Measurements from ENCODE around the gene PARD3B.
"Not testable (repeated sequence)": the region's sequence is repeated elsewhere in the genome, so short reads cannot be mapped to it uniquely, and the experiment has no call there.

PARD3B gene

DNA sequence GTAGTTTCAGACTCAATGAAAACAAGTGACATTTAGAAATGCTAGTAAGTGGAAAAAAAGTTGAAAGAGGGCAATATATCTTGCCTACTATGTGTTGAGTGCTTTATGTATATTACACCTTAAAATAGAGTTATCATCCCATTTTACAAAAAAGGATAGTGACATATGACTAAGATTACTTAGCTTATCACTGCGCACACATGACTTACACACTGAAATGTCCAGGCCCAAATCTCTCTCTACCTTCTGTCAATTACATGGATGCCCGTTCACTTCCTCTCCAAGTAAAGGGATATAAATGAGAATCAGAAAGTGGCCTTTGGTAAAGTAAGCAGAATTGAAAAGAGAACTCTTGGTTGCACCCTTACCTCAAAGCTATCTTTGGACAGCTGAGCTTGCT is 3.6 kb upstream of the PARD3B start:
- no peak for DNase-seq

DNA sequence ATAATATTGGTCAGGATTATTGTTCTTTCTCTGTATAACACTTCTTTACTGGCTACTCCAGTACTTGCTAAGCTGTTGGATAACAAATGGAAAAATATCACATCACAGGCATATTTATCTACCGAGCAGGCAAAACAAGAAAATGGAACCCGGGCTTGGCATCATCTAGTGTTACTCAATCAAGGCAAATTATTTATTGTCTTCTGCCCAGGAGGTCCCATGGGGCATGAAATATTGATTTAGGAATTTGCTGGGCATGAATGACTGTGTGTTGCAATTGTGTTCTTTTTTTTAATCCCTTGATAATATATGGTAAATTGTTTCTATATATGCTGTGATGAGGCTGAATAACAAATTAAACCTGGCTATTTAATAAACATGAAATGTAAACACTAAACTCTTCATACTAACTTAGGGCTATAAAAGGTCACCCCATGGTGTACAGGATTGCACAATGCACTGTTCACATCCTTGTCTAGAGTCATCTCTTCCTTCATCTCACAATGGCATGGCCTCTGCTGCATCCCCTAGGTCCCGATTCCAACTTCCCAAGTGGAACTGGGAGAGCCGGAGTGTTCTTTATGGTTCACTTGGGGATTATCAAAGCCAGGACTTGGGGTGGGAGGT is 2.2 kb upstream of the PARD3B start:
- DNase-seq = no peak

DNA sequence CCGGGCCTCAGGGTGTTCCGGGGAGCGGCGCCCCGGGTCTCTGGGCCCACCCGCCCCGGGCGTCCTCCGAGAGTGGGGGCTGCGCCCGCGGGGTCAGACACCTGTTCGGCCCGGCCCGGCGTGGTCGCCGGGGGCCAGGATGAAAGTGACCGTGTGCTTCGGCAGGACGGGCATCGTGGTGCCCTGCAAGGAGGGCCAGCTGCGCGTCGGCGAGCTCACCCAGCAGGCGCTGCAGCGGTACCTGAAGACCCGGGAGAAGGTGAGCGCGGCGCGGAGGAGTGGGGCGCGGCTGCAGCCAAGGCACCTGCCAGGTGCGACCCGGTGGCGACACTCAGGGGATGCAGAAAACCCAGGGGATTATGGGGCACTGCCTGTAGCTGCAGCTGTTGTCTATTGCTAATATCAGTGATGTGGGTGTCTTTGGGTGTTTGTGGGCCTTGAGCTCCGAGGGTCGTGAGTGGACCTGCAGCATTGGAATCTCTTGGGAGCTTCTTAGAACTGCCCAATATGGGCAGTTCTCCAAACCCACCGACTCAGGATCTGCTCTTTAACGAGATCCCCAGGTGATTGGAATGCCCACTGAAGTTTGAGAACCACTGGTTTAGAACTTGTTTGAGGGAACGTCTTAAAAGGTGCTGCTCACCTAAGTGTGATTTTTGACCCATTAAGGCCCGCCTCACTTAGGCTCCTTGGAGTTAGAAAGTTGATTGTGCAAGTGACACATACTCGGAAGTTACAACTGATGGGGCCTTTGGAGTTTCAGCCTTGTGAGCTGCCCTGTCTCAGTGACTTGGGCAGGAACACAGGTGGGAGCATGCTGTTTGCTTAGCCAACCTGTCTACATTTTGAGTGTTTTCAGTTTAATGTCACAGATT is 823 bp downstream of the PARD3B start:
- DNase-seq = peak; percentile 55

DNA sequence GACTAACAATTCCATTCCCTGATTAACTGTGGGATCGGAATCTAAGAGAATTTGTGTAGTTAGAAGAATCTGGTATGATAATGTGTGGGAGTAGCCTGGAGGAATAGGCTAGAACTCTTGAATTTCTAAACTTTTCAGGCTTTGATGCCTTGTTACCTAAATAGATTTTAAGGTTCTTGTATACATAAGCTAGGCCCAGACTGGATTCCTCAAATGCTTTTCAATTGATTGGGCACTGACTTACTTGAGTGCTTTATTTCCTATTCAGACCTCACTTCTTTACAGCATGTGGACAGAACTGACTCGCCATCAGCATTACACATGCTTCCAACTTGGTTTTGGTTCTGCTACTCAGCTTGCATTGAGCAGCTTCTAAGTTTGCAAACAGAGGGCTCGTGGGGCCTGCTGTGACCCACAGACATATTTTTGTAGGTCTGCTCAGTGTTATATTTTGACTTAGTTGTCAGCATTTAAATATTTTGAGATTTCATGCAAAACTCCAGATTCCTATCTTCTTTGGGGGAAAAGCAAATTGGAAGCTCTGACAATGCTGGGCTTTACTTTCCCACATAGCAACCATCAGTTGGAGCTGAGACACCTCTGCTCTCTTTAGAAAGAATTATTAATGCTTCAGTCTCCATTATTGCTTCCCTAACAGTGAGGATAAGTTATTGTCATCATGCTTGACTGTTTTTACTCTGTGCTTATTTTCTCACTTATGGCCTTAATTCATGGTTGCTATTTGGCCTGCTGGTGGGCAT is 5.7 kb downstream of the PARD3B start:
- no peak for DNase-seq

DNA sequence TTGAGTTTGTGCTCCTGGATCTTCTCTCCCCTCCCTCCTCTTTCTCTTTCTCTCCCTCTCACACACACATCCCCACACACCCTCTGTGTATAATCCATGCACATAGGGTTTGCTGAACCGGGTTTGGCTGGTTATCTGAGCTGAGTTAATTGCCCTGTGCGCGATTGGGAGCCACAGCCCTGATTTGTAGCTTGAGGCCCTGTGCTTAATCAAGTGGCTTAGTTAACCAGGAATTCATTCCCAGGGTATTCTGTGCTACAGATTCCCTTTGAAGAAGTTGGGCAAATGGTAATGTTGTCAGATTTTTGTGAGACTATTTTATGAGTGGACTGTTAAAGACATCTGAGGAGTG is 6.2 kb downstream of the PARD3B start:
- no peak for DNase-seq

DNA sequence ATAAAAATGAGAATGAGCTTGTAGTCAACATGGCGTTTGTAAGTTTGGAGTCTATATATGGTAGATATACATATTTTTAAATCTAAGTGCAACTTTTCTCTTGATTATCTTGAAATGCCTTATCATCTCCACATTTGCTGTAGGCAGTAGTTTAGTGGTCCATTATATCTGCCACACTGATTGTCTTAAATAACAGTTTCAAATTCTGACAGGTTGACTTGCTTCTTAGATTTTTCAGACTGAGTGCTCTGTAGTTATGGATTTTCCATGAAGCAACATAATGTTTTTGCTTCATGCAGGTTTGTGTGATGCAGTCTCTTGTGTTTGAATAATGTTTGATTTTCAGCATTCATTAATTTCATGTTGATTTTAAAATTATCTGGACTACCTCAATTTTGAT is 12.3 kb downstream of the PARD3B start:
- no peak for DNase-seq

DNA sequence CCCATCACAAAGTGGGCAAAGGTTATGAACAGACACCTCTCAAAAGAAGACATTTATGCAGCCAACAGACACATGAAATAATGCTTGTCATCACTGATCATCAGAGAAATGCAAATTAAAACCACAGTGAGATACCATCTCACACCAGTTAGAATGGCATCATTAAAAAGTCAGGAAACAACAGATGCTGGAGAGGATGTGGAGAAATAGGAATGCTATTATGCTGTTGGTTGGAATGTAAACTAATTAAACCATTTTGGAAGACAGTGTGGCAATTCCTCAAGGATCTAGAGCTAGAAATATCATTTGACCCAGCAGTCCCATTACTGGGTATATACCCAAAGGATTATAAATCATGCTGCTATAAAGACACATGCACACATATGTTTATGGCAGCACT is 14.1 kb downstream of the PARD3B start:
- DNase-seq = not testable (repeated sequence)

DNA sequence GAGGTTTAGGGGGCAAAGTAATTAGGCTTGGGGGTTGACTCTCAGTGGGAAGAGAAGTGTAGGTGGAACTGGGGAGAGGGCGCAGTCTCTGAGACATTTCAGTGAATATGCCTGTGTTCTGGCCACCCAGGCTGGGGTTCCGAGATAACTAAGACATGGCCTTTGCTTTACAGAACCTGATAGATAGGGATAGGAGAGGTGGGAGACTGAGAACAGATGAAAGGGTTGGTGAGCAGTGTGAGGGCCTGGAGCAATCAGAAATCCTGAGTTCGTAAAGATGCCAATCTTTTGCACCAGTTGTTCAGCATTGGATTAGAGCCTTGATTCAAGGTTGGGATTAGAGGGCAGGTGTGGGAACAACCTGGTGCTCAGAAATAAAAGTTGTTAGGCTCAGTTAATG is 15.6 kb downstream of the PARD3B start:
- no peak for DNase-seq

DNA sequence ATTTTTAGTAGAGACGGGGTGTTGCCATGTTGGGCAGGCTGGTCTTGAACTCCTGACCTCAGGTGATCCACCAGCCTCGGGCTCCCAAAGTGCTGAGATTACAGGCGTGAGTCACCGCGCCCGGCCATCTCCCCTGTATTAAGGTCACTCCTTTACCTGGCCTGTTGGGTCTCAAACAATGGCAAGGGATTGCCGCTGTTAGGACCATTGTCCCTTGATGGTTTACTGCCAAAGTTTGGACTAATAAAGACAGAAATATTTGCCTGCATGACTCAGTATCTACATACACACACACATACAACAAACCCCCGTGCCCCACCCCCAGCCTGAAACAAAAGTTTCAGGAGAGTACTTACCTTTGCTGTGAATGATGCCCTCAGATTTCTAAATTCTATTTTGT is 16.5 kb downstream of the PARD3B start:
- no peak for DNase-seq

DNA sequence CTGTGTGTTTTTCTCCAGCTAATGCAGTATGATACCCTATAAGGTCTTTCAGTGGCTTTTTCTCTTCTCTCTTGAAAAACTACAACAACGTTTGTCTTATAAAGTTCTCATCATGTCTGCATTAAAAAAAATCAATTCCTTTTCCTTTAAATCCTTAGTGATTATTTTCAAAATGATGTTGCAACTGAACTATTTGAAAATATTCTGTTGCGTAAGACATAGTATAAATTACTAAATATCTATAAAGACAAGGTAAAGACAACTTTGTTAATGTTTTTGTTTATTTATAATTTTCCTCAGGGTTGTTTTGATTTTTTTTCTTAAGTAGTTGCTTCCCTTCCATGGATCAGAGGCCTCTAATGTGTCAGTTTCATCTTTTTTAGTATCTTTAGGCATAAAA is 21.2 kb downstream of the PARD3B start:
- DNase-seq = no peak

DNA sequence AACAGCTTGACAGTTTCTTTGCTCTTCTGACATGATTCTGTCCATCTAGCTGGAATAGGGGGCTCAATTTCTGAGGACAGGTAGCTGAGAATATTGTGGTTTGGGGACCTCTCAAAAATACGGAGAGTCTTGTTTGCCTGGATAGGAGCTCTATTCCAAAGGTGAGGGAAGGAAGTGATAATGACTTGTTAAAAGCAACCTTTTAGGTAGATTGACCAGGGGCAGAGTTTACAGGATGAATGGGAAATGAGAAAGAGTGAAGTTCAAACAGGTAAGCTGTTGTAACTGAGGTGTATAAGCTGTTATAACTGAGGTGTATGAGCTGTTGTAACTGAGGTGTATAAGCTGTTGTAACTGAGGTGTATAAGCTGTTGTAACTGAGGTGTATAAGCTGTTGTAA is 25.1 kb downstream of the PARD3B start:
- DNase-seq = no peak

DNA sequence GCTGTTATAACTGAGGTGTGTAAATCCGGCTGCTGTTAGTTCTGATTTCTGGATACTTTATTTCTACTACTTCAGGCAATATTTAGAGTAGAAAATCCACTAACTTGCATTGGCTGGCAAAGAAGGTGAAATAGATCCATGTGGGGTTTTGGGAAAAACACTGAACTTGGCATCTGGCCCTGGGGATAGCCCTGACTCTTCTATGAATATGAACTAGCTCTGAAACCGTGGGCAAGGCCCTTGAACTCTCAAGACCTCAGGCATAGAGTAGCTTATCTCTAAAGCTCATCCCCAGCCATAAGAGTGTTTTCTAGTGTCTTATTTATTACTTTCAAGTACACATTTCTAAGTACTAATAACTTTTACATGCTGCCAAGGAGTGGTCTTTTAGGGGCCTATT is 25.8 kb downstream of the PARD3B start:
- no peak for DNase-seq

DNA sequence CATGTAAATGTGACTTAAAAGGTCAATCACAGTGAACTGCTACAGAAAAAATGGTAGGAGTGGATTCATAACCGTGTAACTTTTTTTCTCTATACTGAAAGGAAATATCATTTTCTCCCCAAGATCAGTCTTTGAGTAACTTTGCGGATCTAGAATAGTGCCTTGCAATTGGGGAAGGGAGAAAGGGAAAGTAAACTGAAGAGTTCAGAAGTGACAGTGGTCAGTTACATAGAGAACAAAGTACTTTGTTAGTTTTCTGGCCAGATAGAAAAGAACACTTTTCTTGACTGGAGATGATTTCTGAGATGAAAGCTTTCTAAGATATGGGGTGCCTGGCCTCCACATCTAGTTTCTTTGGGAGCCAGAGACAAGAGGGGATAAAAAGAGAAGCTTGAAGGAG is 26.6 kb downstream of the PARD3B start:
- no peak for DNase-seq

DNA sequence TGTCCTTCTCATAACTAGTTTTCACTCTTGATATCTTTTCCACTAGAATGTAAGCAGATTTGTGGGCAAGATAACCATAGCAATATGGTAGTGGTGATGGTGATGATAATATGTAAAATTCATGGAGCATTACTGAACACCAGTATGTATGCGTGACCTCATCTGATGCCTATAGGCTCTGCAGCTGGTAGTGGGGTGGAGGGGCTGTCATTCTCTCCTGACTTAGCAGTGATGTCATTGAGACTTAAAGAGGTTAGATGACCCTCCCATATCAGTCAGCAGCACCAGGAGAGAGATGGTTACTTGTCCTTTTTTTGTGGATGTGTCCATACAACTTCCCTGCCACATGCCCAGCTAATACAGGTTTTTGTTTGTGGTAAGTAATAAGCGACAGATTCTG is 27.9 kb downstream of the PARD3B start:
- no peak for DNase-seq

DNA sequence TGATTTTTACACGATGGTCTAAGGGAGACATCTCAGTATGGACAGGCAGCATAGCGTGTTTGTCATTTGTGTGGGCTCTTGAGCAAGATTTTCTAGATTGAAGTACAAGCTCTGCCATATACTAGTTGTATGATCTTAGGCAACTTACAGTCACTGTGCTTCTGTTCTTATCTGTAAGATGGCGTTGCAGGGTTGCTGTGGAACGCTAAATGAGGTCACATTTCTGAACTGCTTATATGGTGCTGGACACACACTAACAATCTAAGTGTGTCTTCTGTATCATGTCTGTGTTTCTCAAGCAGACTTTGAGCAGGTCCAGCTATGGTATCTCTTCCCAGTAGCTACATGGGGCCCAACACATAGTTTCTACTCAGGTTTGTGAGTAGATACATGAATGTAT is 29.2 kb downstream of the PARD3B start:
- DNase-seq = no peak

DNA sequence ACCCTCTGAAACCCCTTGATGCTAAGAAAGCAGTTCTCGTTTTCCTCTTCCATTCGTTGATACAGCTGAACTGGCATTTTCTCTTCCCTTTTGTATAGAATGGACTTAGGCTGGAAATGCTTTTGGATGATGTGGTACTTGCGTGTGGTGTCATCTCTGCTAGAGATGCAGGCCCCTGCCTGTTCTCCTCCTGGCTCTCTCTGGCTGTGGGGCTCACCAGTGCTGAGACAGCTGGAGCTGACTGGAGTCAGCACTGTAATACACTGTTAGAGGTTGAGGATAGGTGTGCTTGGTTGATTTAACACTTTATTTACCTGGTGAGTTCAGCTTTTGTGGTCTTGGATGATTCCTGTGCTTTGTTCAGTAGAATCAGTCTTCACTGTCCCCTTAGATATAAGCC is 30.2 kb downstream of the PARD3B start:
- DNase-seq = no peak

DNA sequence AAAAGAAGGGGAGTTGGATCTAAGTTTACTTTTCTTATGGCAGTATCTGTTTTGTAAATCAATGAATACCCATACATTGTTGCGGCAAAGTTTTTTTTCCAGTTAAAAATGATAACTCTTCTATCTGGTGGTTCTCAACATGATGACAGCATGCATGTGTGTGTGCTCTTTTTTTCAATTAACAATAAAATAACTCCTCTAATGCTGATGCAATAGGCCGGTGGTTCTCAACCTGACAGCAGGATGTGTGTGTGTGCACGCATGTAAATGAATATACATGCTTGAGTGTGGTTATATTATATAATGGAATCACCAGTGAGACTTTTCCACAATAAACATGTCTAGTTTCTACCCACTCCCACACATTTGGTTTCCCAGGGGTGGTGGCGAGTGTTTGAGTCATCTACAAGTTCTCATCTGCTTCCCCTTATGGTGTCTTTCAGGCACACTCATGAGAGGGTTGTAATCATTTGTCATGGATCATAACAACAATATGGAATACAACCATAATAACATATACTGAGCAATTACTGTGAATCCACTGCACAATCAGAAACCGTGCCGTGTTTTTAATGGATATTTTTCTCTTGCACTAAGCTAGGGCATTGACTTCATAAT is 31.2 kb downstream of the PARD3B start:
- DNase-seq = no peak

DNA sequence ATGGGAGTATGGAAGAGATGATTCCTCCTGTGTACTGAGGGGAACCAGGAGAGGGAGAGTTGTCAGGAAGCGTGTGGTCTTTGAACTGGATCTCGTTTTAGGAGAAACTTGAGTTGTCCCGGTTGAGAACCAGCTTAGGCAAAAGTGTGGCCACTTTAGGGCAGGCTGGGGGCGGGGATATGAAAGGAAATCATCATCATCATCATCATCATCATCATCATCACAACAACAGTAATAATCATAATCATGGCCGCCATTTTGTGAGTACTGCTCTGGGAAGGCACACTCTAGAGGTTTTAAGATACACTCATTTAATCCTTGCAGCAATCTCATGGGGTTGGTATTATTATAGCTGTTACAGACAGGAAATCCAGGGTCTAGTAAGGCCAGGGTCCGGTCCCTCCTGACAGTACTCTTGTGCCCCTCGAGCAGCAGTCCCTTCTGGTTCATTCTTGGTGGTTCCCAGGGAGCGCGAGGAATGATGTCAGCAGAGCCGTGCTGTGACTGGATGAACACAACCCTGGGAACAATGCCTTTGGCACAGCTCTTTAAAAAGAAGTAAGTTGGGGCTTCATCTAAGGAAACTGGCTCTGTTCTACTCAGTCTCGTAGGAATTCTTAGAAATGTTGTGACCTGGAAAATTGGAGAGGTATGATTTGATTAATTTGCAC is 33.8 kb downstream of the PARD3B start:
- no peak for DNase-seq

DNA sequence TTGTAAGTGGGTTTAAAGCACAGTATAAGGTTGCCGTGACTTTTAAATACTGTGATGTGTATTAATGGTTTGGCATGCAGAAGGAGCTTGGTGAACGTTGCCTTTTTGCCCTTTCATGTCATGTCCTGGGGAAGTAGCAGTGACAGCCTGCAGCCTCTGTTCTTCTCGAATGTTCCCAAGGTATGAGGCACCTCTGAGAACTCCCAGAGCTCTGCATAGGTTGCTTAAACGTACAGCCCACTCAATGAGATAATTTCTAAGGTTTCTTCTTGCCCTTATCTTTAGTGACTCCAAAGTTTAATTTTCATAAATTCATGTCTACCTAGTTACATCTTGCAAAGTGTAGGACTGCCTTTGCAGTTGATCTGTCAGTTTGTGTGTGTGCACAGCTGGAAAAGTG is 36.7 kb downstream of the PARD3B start:
- no peak for DNase-seq

DNA sequence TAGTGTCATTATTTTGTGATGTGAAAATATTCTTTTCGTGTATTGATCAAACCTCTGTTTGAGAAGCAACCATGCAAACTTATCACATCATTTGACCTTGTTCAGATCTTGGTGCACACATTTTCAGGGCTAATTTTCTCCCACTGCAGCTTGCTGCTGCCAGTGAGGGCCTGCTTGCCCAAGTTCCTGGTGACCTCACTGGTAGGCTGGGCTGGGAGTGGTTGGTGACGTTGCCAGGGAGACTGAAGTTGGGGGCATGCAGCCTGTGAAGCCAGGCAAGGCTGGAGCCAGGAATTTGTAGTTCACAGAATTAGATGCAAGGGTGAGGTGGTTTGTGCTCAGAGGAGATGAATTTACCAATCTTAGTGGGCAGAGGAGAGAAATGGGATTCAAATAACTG is 38.5 kb downstream of the PARD3B start:
- no peak for DNase-seq

DNA sequence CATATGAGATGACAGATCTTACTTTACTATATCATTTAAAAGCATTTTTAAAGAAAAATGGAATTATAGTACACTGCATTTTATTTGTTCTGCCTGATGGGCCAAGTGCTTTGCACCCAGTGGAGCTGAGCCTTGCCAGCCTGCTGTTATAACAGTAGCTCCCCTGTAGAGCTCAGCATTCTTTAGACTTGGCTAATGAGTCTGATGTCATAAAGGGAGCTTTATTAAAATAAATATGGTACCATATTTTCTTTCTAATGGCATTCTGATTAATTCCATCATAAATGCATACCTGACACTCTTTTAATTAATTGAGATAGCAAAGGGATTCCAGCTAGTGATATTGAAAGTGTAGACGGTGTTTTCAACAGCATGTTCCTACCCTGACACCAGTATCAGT is 40.7 kb downstream of the PARD3B start:
- no peak for DNase-seq

DNA sequence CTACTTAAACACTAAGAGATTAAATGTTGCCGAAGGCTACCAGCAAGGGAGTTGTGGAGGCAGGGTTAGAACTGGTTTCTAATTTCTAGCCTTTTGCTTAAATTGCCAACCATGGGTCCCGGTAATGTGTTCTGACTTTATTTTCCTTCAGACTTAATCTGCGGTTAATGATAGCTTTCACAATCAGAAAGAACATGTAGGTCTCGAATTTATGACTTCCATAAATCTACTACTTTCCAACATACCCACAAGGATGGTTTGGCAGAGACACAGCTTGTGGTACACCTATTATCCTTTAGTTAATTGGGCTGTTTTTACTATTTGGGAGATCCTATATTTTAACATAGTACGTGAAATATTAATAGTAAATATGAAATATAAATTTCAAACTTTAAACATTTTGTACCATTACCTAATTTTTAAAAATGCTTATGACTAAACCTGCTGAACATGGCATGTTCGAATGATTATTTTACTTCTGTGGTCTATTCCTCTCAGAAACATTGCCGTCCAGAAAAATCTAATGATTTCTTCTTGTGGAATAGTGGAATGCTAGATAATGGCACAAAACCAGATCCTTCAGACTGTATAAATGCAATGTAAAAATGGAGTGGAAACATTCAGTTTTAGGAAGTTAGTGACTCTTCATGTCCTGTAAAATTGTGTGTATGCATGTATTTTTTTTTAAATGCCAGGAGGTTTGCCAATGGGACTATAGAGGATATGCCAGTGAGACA is 41.3 kb downstream of the PARD3B start:
- no peak for DNase-seq
